HG02852 (cell line): ENCODE results near the gene SEPTIN1.
"Not testable (repeated sequence)": the region's sequence is repeated elsewhere in the genome, so short reads cannot be mapped to it uniquely, and the experiment has no call there.

Experiments used
- ATAC-seq: cut with Tn5 transposase; IDR thresholded peaks from one replicate; pipeline ENCODE4 v1.9.1; 2021; ENCODE audit warnings: mild to moderate bottlenecking, moderate library complexity; ENCODE audit not compliant: unreplicated experiment

The SEPTIN1 gene

DNA sequence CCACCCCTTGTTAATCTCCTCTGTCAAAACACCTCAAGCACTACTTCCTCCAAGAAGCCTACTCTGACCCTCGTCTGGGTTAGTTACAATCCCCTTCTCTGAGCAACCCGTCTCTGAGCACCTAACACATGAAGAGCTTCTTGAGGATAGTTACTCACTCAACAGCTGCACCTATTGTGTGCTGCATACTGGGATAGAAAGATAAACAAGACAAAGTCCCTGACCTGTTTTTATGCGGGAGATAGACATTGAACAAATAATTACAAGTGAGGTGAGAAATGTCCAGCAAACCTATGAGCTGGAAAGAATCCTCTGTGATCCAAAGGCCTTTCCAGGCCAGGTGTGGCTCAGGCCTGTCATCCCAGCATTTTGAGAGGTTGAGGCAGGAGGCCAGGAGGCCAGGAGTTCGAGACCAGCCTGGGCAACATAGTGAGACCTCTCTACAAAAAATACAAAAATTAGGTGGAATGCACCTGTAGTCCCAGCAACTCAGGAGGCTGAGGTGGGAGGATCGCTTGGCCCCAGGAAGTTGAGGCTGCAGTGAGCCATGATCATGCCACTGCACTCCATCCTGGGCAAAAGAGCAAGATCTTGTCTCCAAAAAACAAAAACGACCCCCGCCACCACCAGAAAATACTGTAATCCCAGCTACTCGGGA lies 19.5 kb upstream of the SEPTIN1 start:
- no peak for ATAC-seq

DNA sequence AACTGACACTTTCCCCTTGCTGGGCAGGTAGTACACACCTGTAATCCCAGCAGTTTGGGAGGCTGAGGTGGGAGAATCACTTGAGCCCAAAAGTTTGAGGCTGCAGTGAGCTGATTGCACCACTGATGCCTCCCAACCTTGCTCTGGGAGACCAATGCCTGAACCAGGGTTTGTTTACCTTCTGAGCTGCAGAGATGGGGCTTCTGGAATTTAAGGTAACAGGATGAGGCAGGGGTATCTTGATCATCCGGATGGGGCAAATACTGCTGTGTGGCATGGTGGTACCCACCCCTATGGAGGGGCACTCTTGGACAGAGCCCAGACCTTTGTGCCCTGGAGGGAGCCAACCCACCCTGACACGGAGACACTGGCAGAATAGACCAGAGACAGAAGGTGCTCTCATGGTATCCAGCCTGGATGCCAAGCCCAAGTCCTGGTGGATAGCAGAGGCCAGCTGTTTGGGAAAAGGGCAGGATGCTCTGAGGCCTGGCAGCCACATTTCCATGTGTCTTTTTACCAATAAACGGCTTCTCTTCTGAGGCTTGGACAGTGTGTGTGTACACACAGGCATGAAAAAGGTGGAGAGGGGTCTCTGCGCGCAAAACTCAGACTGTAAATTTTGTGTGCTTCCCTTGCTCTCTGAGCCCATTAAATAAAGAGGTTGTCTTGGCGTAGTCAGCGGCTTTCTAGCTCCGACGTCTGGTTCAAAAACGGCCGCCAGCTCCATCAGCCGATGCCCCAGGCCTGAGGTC lies 17.2 kb upstream of the SEPTIN1 start:
- peak; percentile 8 for ATAC-seq

DNA sequence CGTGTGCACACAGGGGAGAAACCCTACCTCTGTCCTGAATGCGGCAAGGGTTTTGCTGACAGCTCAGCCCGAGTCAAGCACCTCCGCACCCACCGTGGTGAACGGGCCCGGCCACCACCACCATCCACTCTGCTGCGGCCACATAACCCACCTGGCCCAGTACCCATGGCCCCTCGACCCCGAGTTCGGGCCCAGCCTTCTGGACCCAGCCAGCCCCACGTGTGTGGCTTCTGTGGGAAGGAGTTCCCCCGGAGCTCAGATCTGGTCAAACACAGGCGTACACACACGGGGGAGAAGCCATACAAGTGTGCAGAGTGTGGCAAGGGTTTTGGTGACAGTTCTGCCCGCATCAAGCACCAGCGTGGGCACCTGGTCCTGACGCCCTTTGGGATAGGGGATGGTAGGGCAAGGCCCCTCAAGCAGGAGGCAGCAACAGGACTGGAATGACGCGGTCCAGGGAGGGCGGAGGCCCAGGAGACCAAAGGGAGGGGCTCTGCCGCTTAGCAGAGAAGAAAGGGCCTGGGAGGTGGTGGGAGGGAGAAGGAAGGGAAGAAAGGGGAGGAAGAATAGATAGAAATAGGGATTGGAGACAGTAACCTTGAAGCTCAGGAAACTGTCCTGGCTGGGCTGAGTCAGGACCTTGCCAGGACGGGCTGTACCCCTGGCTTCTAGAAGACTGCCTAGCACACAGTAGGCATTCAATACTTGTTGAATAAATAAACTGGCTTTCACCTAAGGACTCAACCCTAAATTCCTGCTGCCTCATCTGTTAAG lies 16.5 kb upstream of the SEPTIN1 start:
- ATAC-seq = no peak

GRCh38 chr16:30397776-30398660 lies 15.7 kb upstream of the SEPTIN1 start:
- no peak for ATAC-seq

- no peak for ATAC-seq
Observed at GRCh38 chr16:30397056-30397455, 14.7 kb upstream of the SEPTIN1 start.

- ATAC-seq = not testable (repeated sequence)
Observed at GRCh38 chr16:30396627-30397026, 14.3 kb upstream of the SEPTIN1 start.

DNA sequence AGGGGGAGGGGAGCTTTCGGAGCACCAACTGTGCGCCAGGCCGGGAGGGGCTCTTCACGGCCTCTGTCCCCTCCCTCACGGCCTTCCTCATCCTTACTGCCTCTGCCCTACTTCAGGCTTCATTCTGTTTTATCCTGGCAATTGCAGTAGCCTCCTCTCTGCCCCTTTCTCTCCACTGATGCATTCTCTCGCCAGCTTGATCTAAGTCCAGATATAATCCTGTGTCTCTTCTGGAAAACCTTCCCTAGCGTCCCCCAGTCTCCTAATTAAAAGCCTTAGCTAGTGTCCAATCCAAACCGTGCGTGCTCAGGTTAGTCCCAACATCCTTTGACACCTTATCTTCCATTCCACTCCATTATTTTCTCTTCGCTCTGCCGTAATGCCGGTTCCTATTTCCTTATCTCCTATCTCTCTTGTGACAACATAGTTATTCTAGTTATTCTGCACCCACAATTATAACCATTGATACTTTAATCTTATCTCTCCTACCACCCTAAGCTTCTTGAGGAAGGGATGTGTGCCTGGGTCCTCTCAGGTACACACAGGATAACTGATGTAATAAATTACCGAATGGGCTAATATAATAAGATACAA lies 13.7 kb upstream of the SEPTIN1 start:
- ATAC-seq = peak; percentile 13

DNA sequence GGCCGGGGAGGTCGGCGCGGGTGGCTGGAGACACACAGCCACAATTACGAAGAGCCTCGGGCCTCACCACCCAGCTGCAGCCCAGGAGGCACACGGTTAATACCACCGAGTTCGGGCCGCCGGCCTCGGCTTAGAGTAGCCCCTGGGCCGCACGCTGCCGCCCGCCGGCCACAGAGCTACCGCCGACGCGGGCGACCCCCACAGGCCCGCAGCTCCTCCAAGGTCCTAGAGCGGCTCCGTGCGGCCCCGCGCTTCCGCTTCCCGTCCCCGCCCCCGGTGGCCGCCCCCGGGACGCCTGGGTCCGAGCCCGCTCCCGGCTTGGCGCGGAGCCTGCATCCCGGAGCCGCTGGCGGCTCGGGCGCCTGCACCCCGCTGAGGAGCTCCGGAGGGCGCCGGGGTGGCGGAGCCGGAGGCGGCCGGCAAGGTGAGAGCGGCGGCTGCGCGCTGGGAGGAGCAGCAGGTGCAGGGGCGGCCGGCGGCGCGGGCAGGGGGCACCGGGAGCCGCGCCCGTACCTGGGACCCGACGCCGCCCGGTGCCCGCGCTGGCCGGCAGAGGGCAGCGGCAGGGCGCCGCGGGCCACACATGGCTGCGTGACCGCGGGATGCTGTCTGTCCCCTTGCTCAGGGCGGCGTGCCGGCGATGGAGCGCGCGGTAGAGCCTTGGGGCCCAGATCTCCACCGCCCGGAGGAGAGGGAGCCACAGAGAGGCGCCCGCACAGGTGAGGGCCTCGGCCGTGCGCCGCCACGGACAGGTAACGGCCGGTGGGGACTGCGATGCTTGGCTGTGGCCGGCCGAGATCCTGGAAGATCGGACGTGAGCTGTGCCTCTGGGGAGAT lies 13.0 kb upstream of the SEPTIN1 start, which contains the start of gene ZNF48:
Gene ZNF48 (plus strand): TSS at position 266 of the 837 bp plus-strand sequence. CDS start 375 bp downstream, at position 641.
- ATAC-seq = peak; percentile 62

DNA sequence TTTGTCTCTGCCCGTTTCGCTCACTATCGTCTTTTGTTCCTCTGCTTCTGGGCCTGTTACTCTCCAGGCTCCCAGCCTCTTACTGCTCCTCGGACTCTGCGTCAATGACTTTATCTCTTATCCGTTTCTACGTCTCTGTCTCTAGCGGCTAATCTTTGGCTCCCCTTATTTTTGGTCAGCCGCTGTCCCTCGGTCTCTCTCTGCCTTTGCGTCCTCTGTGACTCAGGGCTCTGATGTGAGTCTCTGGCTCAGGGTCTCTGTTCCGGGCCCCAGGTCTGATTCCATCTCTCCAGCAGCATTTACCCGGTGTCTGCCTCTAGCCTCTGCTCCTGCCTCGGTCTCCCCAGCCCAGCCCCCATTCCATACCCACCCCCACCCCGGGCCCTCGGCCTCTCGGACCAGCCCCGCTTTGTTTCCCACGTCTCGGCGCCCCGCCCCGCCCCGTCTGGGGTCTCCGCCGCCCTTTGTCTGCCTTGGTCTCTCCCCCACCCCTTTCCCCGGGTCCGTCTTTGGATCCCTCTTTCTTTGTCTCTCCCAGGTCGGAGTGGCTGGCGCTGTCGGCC lies 12.3 kb upstream of the SEPTIN1 start:
- ATAC-seq = no peak

GRCh38 chr16:30383521-30383920 lies 1.2 kb upstream of the SEPTIN1 start:
- ATAC-seq = no peak

GRCh38 chr16:30381291-30382041 lies 895 bp downstream of the SEPTIN1 start:
- ATAC-seq = no peak

DNA sequence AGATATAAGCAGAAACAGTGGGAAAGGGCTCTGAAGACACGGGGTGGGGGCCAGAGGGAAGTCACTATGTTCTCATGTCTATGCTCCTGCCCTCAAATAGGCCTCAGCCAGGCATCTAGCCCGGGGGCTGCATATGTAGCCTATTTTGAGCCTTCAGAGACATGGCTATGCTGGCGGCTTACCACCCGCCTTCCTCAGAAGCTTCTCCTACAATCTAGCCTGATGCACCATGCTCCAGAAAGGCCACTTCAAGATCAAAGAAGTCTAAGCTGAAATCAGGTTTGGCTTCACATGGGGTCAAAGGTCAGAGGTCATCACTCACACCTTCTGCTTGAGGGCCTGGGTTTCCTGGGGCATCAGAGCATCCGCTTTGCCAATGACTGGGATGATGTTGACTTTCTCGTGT lies 1.6 kb downstream of the SEPTIN1 start:
- ATAC-seq = no peak

- no peak for ATAC-seq
Observed at GRCh38 chr16:30380072-30380802, 2.1 kb downstream of the SEPTIN1 start.

GRCh38 chr16:30379158-30379783 lies 3.1 kb downstream of the SEPTIN1 start:
- no peak for ATAC-seq

- ATAC-seq = peak; percentile 86
Observed at GRCh38 chr16:30378236-30379157, 3.9 kb downstream of the SEPTIN1 start.

GRCh38 chr16:30377812-30378235 lies 4.5 kb downstream of the SEPTIN1 start:
- ATAC-seq = peak; percentile 41
